Measurements from ENCODE around the gene TEX38. TPM values are rescaled to one million over a fixed set of nuclear protein-coding genes. Genes with fewer than 3 reads are reported as not detected.

Gene TEX38
- total and polyA plus RNA-seq, 2 experiments from 2014 or later: 0.34 TPM; not detected in 1

- WGBS, 2 experiments (ENCODE audit: low coverage in 1 of 2, low lambda C conversion rate in 2 of 2, missing lambda C conversion rate in 2 of 2): 92 to 100% methylated on average over 2 of the region's 2 CpGs
These were observed 5.7 kb upstream of the TEX38 start for GRCh38 chr1:46665983-46666382.

GRCh38 chr1:46667782-46668760, 3.6 kb upstream of the TEX38 start, which contains the start of gene ATPAF1:
ATPAF1 (minus strand) TSS chr1:46668364; CDS start chr1:46668322, 42 bp downstream.
- WGBS, 2 experiments (ENCODE audit: low coverage in 1 of 2, low lambda C conversion rate in 2 of 2, missing lambda C conversion rate in 2 of 2): 1 to 5% methylated on average over 39 to 53 of the region's 96 CpGs
- TF ChIP-seq EZH2 (IDR thresholded peaks at IDR 0.05; ENCODE audit: insufficient read depth, poor library complexity, severe bottlenecking): no peak
- no peak for TF ChIP-seq EZH2phosphoT487 (IDR thresholded peaks at IDR 0.05; ENCODE audit: insufficient read depth, low read depth)
- Histone ChIP-seq H3K4me2 (ENCODE audit: unreplicated experiment) (peak within 1 kb of the TSS; percentile 90), H3K27ac (peak within 1 kb of the TSS; percentile 44), H3K36me3 (ENCODE audit: low read depth) (peaks cover 7% of the 10 kb centered on the region; the same call in 1 of the 2 replicates), H3K79me2 (ENCODE audit: insufficient read depth) (peaks cover 19% of the 10 kb centered on the region), H2AFZ (peak within 1 kb of the TSS; percentile 100), H3K9me3 (ENCODE audit: low read depth) (no peaks in the 10 kb centered on the region), H3K4me3 (peak within 1 kb of the TSS; percentile 76), H3F3A (ENCODE audit: insufficient read depth) (peaks cover 13% of the 10 kb centered on the region; the same call in 1 of the 2 replicates), H3K27me3 (replicated peaks; ENCODE audit: insufficient read depth) (no peaks in the 10 kb centered on the region), H3K9ac (peak within 1 kb of the TSS; percentile 83), H4K20me1 (ENCODE audit: insufficient read depth) (no peaks in the 10 kb centered on the region), H3K9me2 (ENCODE audit: insufficient read depth) (no peaks in the 10 kb centered on the region), H3K4me1 (ENCODE audit: insufficient read depth) (peaks cover 9% of the 10 kb centered on the region)
- in situ Hi-C loops (cut with MboI): no loop called here
- peak; percentile 91 for DNase-seq

More at GRCh38 chr1:46665983-46666382, 5.7 kb upstream of the TEX38 start:
- Histone ChIP-seq H3K9ac (no peak overlapping the region), H3K4me2 (ENCODE audit: unreplicated experiment) (no peak overlapping the region), H3K36me3 (ENCODE audit: low read depth) (peaks cover 7% of the 10 kb centered on the region; the same call in 1 of the 2 replicates), H3K4me3 (no peak overlapping the region), H3K27me3 (replicated peaks; ENCODE audit: insufficient read depth) (no peaks in the 10 kb centered on the region), H3K27ac (no peak overlapping the region), H3K9me3 (ENCODE audit: low read depth) (no peaks in the 10 kb centered on the region), H3K79me2 (ENCODE audit: insufficient read depth) (peaks cover 19% of the 10 kb centered on the region), H4K20me1 (ENCODE audit: insufficient read depth) (no peaks in the 10 kb centered on the region), H2AFZ (no peak overlapping the region), H3K9me2 (ENCODE audit: insufficient read depth) (no peaks in the 10 kb centered on the region), H3K4me1 (ENCODE audit: insufficient read depth) (peaks cover 9% of the 10 kb centered on the region), H3F3A (ENCODE audit: insufficient read depth) (peaks cover 13% of the 10 kb centered on the region; the same call in 1 of the 2 replicates)
- in situ Hi-C loops (cut with MboI): no loop called here
- no peak for TF ChIP-seq EZH2 (IDR thresholded peaks at IDR 0.05; ENCODE audit: insufficient read depth, poor library complexity, severe bottlenecking)
- DNase-seq: no peak

GRCh38 chr1:46670134-46670533, 1.5 kb upstream of the TEX38 start:
- H3K4me2 ChIP-seq (ENCODE audit: unreplicated experiment): no peak overlapping the region
- peaks cover 9% of the 10 kb centered on the region for H3K4me1 ChIP-seq (ENCODE audit: insufficient read depth)
- peaks cover 19% of the 10 kb centered on the region for H3K79me2 ChIP-seq (ENCODE audit: insufficient read depth)
- H3K36me3 ChIP-seq (ENCODE audit: low read depth): no peaks in the 10 kb centered on the region
- no peak for TF ChIP-seq EZH2phosphoT487 (IDR thresholded peaks at IDR 0.05; ENCODE audit: insufficient read depth, low read depth)
- no peaks in the 10 kb centered on the region for H4K20me1 ChIP-seq (ENCODE audit: insufficient read depth)
- DNase-seq: no peak
- H3K27ac ChIP-seq: no peak overlapping the region
- H3K9me2 ChIP-seq (ENCODE audit: insufficient read depth): no peaks in the 10 kb centered on the region
- in situ Hi-C loops (cut with MboI): no loop called here
- H3K9ac ChIP-seq: no peak overlapping the region
- H2AFZ ChIP-seq: no peak overlapping the region
- 97 to 100% methylated on average over 1 of the region's 1 CpG for WGBS, 2 experiments (ENCODE audit: low coverage in 1 of 2, low lambda C conversion rate in 2 of 2, missing lambda C conversion rate in 2 of 2)
- H3K4me3 ChIP-seq: no peak overlapping the region
- H3K9me3 ChIP-seq (ENCODE audit: low read depth): no peaks in the 10 kb centered on the region
- H3F3A ChIP-seq (ENCODE audit: insufficient read depth): peaks cover 17% of the 10 kb centered on the region; the same call in 1 of the 2 replicates
- H3K27me3 ChIP-seq (replicated peaks; ENCODE audit: insufficient read depth): no peaks in the 10 kb centered on the region

- no peak overlapping the region for H2AFZ ChIP-seq
These were observed 1.0 kb downstream of the TEX38 start for GRCh38 chr1:46672696-46673095.

More at GRCh38 chr1:46672696-46673095, 1.0 kb downstream of the TEX38 start:
- Histone ChIP-seq H3K9me2 (ENCODE audit: insufficient read depth) (no peaks in the 10 kb centered on the region), H3K36me3 (ENCODE audit: low read depth) (peaks cover 7% of the 10 kb centered on the region), H3K27me3 (replicated peaks; ENCODE audit: insufficient read depth) (no peaks in the 10 kb centered on the region), H3F3A (ENCODE audit: insufficient read depth) (peaks cover 17% of the 10 kb centered on the region; the same call in 1 of the 2 replicates), H3K4me1 (ENCODE audit: insufficient read depth) (no peaks in the 10 kb centered on the region), H3K4me2 (ENCODE audit: unreplicated experiment) (no peak overlapping the region), H3K9me3 (ENCODE audit: low read depth) (no peaks in the 10 kb centered on the region), H4K20me1 (ENCODE audit: insufficient read depth) (no peaks in the 10 kb centered on the region), H3K4me3 (no peak overlapping the region), H3K9ac (no peak overlapping the region), H3K79me2 (ENCODE audit: insufficient read depth) (peaks cover 2% of the 10 kb centered on the region), H3K27ac (no peak overlapping the region)
- no peak for TF ChIP-seq EZH2 (IDR thresholded peaks at IDR 0.05; ENCODE audit: insufficient read depth, poor library complexity, severe bottlenecking)
- no peak for TF ChIP-seq EZH2phosphoT487 (IDR thresholded peaks at IDR 0.05; ENCODE audit: insufficient read depth, low read depth)
- DNase-seq: no peak
- WGBS, 2 experiments (ENCODE audit: low coverage in 1 of 2, low lambda C conversion rate in 2 of 2, missing lambda C conversion rate in 2 of 2): 70% methylated on average over 8 of the region's 8 CpGs
- in situ Hi-C loops (cut with MboI): no loop called here
